HG02610 (cell line): ENCODE data around the gene C9orf50.
"Not testable (repeated sequence)": the region's sequence is repeated elsewhere in the genome, so short reads cannot be mapped to it uniquely, and the experiment has no call there.

ENCODE experiments used
- ATAC-seq: cut with Tn5 transposase; IDR thresholded peaks from one replicate; pipeline ENCODE4 v1.9.1; 2021; ENCODE audit warnings: mild to moderate bottlenecking, moderate library complexity; ENCODE audit not compliant: unreplicated experiment

C9orf50 gene, protein sequence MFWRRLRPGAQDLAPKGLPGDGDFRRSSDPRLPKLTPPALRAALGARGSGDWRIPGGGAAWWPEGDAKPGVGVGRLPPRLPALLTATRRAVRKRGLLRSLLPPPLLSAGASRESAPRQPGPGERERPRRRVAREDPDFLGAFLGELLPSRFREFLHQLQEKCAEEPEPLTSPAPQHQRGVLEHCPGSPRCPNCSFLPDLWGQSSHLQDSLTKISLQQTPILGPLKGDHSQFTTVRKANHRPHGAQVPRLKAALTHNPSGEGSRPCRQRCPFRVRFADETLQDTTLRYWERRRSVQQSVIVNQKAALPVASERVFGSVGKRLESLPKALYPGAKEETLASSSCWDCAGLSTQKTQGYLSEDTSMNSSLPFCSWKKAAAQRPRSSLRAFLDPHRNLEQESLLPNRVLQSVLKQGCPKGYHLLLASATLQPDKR

DNA sequence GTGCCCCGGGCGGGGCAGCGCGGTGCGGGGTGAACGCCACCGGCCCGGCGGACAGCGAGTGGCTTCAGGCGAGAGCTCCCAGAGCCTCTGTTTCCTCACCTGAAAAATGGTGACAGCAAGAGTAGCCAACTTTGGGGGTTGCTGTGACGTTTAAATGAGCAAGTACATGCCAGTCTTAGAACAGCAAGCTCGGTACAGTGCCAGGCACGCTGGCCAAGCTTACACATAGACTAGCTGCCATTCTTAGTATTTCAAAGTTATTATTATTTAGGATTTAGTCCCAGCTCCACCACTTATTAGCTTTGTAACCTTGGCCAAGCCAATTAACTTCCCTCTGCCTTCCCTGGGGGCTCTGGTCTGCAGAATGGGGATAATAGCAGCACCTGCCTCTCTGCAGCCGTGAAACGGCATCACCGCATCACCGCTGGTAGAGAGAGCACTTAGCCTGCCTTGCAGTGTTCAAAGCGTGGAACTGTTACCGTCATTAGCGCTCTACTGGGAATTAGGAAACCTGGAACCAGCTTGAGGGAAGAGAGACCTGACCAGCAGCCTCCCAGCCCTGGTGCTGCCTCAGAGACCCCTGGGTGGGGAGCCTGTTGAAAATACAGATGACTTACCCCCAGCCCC lies at the start of gene C9orf50:
Gene C9orf50 (minus strand): TSS at position 433 of the 627 bp plus-strand sequence. CDS start 527 bp downstream, outside the sequence.
- no peak for ATAC-seq

DNA sequence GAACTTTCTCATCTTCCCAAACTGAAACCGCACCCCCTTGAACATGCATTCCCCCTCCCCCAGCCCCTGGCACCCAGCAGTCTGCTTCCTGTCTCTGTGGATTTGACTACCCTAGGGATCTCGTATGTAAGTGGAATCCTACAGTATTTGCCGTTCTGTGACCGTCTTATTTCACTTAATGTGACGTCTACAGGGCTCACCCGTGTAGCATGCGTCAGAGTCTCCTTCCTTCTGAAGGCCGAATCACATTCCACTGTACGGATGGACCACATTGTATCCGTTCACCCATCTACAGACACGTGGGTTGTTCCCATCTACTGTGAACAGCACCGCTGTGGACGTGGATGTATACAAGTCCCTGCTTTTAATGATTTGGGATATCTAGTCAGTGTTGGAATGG lies 49.0 kb upstream of the C9orf50 start:
- no peak for ATAC-seq

- ATAC-seq = no peak
These were observed 48.3 kb upstream of the C9orf50 start for GRCh38 chr9:129669141-129669718.

GRCh38 chr9:129667850-129668249 lies 46.9 kb upstream of the C9orf50 start:
- ATAC-seq = no peak

DNA sequence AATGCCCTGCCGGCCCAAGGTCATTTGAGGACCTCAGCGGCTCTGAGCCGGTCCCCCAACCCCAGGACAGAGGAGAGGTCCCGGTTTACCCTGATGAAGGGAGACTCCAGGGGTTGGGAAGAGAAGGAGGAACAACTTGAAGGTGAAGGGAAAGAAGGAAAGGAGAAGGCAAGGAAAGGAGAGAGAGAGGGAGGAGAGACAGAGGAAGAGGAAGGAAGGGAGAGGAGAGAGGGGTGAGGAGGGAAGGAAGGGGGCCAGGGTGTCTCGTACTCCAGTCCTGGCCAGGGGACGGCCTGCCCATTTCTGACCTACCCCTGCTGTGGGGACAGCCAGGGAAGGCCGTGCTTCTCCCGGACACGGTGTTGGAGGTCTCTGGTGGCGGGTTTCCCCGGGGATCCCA lies 46.5 kb upstream of the C9orf50 start:
- ATAC-seq = no peak

- no peak for ATAC-seq
These were observed 45.7 kb upstream of the C9orf50 start for GRCh38 chr9:129666575-129666974.

DNA sequence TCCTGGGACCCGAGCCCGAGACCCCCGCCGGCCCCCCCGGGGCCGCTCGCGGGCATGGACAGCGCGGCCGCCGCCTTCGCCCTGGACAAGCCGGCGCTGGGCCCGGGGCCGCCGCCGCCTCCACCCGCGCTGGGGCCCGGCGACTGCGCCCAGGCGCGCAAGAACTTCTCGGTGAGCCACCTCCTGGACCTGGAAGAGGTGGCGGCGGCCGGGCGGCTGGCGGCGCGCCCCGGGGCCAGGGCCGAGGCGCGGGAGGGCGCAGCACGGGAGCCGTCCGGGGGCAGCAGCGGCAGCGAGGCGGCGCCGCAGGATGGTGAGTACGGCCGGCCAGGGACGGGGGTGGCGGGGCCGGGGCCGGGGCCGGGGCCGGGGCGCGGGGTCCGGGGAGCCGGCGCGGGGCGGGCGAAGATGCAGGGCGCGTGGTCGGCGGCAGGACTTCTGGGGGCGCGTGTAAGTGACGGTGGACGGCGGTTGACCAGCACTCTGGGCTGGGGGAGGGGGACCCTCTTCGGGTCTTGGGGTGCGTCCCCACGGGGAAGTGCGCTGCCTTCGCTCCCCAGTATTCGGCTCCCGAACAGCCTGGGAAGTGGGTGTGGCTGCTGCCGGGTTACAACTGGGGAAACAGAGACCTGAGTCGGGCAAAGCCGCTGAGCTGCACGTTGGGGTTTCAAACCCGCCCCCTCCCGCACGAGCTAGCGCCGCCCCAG lies 45.1 kb upstream of the C9orf50 start:
- no peak for ATAC-seq

GRCh38 chr9:129665389-129665775 lies 44.5 kb upstream of the C9orf50 start, which contains the start of gene PRRX2:
Gene PRRX2 (plus strand): TSS chr9:129665647. CDS start chr9:129665868, 221 bp downstream.
- no peak for ATAC-seq

DNA sequence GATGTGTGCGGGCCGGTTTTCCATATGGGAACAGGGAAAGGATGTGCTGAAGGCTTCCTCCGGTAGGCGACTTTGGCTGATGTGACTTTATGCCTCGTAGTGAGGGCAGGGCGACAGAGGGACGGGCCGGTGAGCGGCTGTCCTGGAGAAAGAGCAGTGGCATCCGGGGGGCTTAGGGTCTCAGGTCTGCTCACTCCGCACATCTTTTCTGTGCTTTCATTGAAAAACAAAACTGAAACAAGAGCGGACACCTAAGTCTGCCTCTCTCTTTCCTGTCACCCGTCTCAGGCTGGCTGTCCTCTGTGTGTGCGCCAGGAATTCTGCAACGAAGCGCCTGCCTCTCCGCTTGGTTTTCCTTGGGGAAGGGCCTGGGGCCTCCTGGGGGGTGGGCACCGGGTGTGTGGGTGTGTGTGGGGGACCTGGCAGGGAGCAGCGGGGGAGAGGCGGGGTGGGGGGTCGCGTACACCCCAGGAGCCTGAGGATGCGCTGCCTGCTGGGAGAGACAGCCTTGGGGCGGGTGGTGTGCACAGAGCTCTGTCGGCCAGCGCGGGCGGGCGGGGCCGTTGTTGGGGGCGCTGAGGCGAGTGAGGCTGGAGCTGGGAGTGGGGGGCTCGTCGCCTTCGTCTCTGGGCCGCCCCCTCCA lies 44.0 kb upstream of the C9orf50 start:
- ATAC-seq = no peak

DNA sequence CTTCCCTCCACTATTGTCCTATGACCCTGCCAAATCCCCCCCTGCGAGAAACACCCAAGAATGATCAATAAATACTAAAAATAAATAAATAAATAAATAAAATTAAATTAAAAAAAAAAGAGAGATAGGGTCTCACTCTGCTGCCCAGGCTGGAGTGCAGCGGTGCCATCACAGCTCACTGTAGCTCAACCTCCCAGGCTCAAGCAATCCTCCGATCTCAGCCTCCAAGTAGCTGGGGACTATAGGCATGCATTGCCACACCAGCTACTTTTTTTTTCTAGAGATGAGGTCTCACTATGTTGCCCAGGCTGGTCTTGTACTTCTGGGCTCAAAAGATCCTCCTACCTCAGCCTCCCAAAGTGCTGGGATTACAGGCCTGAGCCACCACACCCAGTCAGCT lies 41.3 kb upstream of the C9orf50 start:
- ATAC-seq = not testable (repeated sequence)

DNA sequence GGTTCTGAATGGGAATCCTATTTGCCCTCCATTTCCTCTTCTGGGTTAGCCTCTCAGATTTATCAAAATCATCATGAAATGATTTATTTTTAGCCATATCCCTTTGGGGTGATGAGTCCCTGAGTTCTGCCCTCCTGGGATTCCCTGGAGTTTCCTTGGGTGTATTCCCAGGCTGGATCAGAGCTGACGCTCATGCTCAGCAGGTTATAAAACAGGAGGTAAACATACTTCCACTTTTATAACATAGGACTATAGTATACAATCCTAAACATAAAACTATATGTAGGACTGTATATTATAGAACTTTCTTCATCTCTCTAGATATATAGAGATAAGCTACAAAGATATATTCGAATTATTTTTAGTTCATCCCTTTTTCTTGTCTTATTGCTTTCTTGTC lies 40.1 kb upstream of the C9orf50 start:
- no peak for ATAC-seq

- ATAC-seq = no peak
These were observed 36.0 kb upstream of the C9orf50 start for GRCh38 chr9:129656795-129657390.

DNA sequence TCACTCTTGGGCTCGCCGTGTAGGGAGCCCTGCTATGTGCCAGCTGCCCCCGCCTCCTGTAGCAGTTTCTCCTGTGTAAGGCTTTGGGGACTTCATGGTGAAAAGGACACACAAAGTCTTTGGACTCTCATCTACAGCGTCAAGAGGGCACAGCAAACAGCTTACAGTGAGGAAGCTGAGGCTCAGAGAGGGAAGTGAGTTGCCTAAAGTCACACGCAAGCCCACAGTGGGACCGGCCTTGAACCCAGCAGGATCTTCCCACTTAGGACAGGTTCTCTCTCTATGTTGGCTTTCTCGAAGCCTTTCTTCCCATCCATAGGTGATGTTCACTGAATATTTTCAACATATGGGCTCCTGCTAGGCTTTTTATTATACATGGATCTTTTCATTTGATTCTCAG lies 34.8 kb upstream of the C9orf50 start:
- no peak for ATAC-seq

DNA sequence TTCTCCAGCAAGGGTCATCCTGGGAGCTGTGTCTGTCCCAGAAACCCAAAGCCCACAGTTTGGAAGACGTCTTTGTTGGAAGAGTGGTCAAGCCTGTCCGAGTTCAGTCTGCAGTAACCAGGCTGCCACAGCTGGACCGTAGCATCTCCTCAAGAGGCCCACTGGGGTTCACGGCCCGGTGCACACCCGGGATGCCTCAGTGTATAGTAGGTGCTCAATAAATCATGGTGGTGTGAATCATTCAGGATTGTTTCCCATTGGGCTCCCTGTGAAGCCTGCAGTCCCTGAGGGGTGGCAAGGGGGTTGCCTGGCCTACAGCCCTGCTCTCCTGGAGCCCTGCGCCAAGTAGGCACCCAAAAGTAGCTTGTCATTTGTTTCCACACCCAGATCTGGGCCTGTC lies 34.3 kb upstream of the C9orf50 start:
- no peak for ATAC-seq

- no peak for ATAC-seq
These were observed 33.7 kb upstream of the C9orf50 start for GRCh38 chr9:129654554-129655040.

- ATAC-seq = no peak
These were observed 33.1 kb upstream of the C9orf50 start for GRCh38 chr9:129653823-129654553.

- ATAC-seq = no peak
These were observed 29.9 kb upstream of the C9orf50 start for GRCh38 chr9:129650680-129651235.

DNA sequence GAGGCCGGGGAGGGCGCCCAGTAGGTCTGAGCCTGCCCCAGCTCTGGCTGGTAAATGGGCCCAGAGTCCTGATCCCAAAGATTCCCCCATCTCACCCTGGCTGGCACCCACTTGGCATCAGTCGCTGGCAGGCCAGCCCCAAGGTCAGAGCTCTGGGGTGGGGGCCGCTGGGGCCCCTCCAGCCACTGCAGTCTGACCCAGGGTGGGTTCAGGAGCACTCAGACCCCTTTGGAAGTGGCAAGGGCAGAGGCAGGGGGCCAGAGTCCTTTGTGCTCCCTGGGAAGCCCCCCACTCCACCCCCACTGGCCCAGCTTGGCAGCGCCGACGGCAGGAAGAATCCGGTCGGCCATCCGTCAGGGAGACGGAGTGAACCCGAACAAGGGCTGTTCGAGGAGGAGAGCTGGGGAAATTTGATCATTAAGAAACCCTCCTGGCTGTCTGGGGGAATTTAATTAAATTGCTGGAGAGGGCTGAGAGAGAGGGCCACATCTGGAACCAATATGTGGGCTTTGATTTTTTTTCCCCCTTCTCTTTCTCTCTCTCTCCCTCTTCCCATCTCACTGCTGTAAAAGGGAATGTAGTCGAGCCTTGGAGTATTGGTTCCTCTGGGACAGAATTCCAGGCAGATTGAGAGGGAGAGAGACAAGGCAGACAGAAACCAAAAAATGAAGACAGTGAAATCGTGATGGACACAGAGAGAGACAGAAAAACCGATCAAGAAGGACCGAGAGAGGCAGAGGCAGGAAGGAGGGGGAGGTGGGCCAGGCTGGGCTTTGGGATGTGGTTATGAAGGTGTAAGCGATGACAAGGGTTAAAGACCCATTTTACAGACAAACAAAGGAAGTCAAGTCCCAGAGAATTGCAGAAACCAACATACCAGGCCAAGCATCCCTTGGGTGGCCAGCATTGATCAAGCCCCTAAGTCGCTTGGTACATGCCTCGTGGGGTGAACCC lies 29.1 kb upstream of the C9orf50 start:
- ATAC-seq = no peak
